GM11168 (cell line): ENCODE results near the gene MANSC4.

Source experiments
- in situ Hi-C: fragments of 300-500 bp; cut with MboI; formaldehyde crosslinking; loops from one replicate; pipeline ENCODE4 v1.12.0; 2022; ENCODE audit warnings: low sequenced_read_pairs; ENCODE audit not compliant: unreplicated experiment

MANSC4 gene

GRCh38 chr12:27766587-27766986 lies 13.4 kb downstream of the MANSC4 start:
- in situ Hi-C loops: no loop called here

- in situ Hi-C loops: no loop called here
These were observed 17.3 kb downstream of the MANSC4 start for GRCh38 chr12:27762757-27763156.

DNA sequence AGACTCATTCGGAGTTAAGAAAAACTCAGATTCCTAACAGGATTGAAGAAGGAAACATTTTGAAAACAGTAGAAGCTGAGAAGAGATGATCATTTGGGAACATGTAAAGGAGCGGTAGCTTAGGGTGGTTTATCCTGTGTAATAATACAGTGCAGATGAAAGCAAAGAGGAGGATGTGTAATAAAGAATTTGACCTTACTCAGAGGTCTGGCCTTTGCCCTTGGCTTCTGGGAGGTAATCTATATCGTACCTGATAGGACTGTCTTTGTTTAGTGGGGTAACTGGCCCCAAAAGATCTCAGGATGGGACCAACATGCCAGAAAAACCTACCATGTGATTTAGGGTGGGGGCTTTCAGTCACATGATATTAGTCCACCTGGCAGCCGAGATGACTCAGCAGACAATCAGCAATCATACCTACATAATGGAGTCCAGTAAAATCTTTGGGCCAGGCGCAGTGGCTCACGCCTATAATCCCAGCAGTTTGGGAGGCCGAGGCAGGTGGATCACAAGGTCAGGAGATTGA lies 23.3 kb downstream of the MANSC4 start:
- in situ Hi-C loops: no loop called here

DNA sequence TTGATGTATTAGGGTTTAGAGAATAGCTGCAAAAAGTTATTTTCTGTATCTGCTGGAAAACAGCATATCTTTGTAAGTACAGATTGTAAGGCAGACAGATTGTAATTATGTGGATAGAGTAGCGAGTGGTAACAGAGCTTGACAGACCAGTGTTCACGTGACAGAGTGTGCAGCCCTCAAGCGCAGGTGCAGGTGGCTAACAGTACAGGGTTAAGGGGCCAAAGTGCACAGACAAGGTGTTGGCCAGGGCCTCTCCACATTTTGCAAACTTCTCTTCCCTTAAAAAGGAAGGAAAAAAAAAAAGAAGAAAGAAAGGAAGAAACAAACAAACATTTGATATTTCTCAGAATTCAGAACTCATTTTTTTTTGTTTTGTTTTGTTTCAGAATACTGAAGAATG lies 25.2 kb downstream of the MANSC4 start:
- in situ Hi-C loops: no loop called here

DNA sequence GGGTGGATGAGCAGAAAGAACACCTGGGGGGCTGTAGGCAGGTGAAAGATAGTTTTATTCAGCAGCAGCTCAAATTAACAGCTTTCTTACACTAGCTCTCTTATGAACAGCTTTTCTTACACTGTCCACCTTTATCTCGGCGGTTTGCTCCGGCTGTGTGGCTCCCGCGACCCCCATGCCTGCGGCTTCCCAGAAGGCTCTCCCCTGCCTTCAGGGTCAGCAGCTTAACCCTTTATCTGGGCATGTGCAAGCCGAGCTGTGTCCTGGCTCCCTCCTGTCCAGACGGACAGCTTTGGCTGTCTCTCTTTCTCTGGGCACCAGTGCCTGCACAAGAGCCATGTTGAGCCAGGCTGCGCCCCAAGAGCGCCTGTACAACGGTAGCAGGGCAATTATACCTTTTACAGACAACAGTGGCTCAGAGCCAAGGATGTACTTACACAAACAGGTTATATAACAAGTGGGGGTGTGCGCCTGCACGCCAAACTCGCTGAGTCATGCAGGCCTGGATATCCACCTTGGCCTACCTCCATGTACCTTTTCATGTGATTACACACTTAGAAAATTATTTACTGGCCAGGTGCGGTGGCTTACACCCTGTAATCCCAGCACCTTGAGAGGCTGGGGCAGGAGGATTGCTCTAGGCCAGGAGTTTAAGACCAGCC lies 28.5 kb downstream of the MANSC4 start:
- in situ Hi-C loops: no loop called here

GRCh38 chr12:27747111-27747820 lies 32.8 kb downstream of the MANSC4 start:
- in situ Hi-C loops: loop anchor here (25.0 kb wide), 1 partner anchor 1115 kb away; no protein-coding TSS in a partner anchor

- in situ Hi-C loops: loop anchor here (25.0 kb wide), 1 partner anchor 1117 kb away; no protein-coding TSS in a partner anchor
These were observed 34.3 kb downstream of the MANSC4 start for GRCh38 chr12:27745734-27746133.

DNA sequence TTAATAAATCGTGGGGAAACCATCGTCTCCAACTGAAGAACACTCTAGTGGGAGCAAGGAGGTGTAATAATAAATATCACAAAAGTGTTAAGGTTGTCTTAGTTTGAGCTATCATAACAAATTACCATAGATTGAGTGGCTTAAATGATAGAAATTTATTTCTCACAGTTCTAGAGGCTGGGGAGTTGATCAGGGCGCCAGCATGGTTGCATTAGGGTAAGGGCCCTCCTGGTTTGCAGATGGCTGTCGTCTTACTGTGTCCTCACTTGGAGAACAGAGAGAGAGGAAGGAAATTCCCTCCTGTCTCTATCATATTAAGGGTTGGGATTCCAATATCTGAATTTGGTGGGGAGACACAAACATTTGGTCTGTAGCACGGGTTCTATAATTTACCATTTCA lies 36.4 kb downstream of the MANSC4 start:
- in situ Hi-C loops: loop anchor here (25.0 kb wide), 1 partner anchor 1119 kb away; no protein-coding TSS in a partner anchor

- in situ Hi-C loops: loop anchor here (5.0 to 25.0 kb wide), 2 partner anchors 208 to 1128 kb away; no protein-coding TSS in a partner anchor
These were observed 45.7 kb downstream of the MANSC4 start for GRCh38 chr12:27734321-27734720.

DNA sequence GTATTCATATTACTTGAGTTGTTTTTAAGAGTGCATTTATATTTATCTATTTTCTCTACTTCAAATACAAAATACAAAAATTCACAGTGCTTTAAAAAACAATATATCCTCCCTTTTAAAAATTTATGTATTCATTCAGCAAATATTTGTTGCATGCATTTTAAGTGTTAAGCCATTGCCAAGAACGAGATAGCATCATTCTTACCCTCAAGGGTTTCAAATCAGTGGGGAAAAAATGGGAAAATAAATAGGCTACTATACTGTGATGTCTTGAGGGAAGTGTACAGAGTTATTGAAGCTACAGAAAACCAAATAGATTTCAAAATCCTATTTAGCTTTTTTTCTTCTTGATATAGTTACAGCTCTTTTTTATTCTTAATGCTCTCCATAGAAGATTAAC lies 46.2 kb downstream of the MANSC4 start:
- in situ Hi-C loops: loop anchor here (5.0 to 25.0 kb wide), 2 partner anchors 209 to 1129 kb away; no protein-coding TSS in a partner anchor

GRCh38 chr12:27733052-27733656 lies 46.9 kb downstream of the MANSC4 start:
- in situ Hi-C loops: loop anchor here (5.0 to 25.0 kb wide), 2 partner anchors 209 to 1129 kb away; no protein-coding TSS in a partner anchor

- in situ Hi-C loops: loop anchor here (5.0 to 25.0 kb wide), 2 partner anchors 210 to 1130 kb away; no protein-coding TSS in a partner anchor
These were observed 47.8 kb downstream of the MANSC4 start for GRCh38 chr12:27732281-27732680.

DNA sequence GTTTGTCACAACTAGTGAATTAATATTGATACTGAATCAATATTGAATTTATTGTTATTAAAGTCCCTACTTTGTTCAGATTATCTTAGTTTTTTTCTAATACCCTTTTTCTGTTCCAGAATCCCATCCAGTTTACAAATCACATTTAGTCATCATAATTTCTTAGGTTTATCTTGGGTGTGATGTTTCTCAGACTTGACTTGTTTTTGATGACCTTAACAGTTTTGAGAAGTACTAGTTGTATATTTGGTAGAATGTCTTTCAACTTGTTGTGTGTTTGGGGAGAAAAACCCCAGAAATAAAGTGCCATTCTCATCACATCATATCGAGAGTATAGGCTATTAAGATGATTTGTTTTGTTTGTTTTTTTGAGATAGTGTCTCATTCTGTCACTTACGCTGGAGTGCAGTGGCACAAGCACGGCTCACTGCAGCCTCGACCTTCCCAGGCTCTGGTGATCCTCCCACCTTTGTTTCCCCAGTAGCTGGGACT lies 49.9 kb downstream of the MANSC4 start:
- in situ Hi-C loops: loop anchor here (5.0 to 25.0 kb wide), 2 partner anchors 212 to 1132 kb away; no protein-coding TSS in a partner anchor

DNA sequence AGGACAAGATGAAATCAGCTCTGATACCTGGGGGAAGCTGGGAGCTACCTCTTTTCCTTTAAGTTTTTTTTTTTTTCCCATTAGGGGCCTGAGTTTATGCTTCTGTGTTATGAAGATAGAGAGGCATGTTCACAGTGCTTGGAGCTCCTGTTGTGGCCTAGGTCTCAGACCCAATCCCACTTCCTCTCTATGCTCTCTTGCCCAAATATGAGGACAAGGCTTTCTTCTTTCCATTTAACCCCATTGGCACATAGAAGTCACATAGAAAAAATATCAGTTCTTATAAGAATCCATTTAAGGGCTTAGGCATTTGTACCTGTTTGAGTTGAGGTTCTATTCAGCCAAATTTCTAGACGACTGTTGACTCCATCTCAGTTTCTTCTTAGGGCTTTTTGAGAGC lies 56.8 kb downstream of the MANSC4 start:
- in situ Hi-C loops: no loop called here
